Endothelial cell of umbilical vein (primary cell): ENCODE results near the gene PSME3IP1. TPM values are rescaled to one million over a fixed set of nuclear protein-coding genes. Genes with fewer than 3 reads are reported as not detected.

Source experiments
- BruUV-seq: library from RNA; stranded (reverse); fragments of 400-500 nt; replicated peaks from 2 replicates; lab custom pipeline; 2021; lab: Mats Ljungman, UMichigan
- CTCF ChIA-PET: fragments of 300-600, 350-600 bp; sonication (Branson Sonifier 250); formaldehyde crosslinking; loops from one replicate; lab custom pipeline; 2021; ENCODE audit warnings: antibody characterized with exemption, inconsistent platforms; lab: Charles Lee
- POLR2A ChIA-PET: fragments of 300-600, 350-600 bp; sonication (Branson Sonifier 250); formaldehyde crosslinking; loops from one replicate; lab custom pipeline; 2021; ENCODE audit warnings: antibody characterized with exemption, inconsistent platforms; lab: Charles Lee
- DNase-seq: peaks from one replicate; pipeline ENCODE4 v3.0.0-alpha.2; 2011; ENCODE audit warnings: low read depth, low spot score
- FAIRE-seq: peaks from 2 replicates; lab custom pipeline; 2011; peaks lifted over from hg19 to GRCh38; lab: Jason Lieb, UNC
- H2AFZ ChIP-seq: 2 replicates; pipeline ENCODE4 v1.6.0; 2012; ENCODE audit warnings: low read depth, low read length, control low read depth, inconsistent platforms
- H3K27ac ChIP-seq: 2 replicates; pipeline ENCODE4 v1.5.1; 2011; ENCODE audit warnings: low read depth, mild to moderate bottlenecking, control low read depth, low read length, moderate library complexity; ENCODE audit not compliant: insufficient read depth
- H3K27me3 ChIP-seq, 2 experiments: 2 replicates each; pipeline versions ENCODE4 v1.6.0 to v1.6.1; 2011; ENCODE audit warnings: low read length in 2 of 2, mixed read lengths in 1 of 2; ENCODE audit not compliant: control insufficient read depth in 2 of 2, insufficient read depth in 2 of 2
- H3K36me3 ChIP-seq, 2 experiments: 2 replicates in 1 of 2; 3 replicates in 1 of 2; pipeline ENCODE4 v1.5.1; 2011; ENCODE audit warnings: low read length in 2 of 2, mild to moderate bottlenecking in 1 of 2, moderate library complexity in 1 of 2; ENCODE audit not compliant: control insufficient read depth in 2 of 2, insufficient read depth in 2 of 2; ENCODE audit errors: extremely low read depth in 1 of 2
- H3K4me1 ChIP-seq: 3 replicates; pipeline ENCODE4 v1.5.1; 2011; ENCODE audit warnings: mild to moderate bottlenecking, low read length; ENCODE audit not compliant: control insufficient read depth, insufficient read depth; ENCODE audit errors: extremely low read depth
- H3K4me2 ChIP-seq: 2 replicates; pipeline ENCODE4 v1.6.1; 2011; ENCODE audit warnings: low read length, control low read depth, mixed read lengths; ENCODE audit not compliant: insufficient read depth
- H3K4me3 ChIP-seq, 3 experiments: fragments of 200-600 bp in 1 of 3; sonication (generic), shearing (Covaris generic) in 1 of 3; replicated peaks in 1 of 3; 2 replicates each; pipeline ENCODE4 v1.5.1; 2011 to 2016; ENCODE audit warnings: control low read depth in 3 of 3, low read length in 3 of 3, mild to moderate bottlenecking in 2 of 3, inconsistent platforms in 1 of 3, low read depth in 1 of 3, moderate library complexity in 1 of 3; ENCODE audit not compliant: insufficient read depth in 1 of 3
- H3K79me2 ChIP-seq: 2 replicates; pipeline ENCODE4 v1.6.0; 2012; ENCODE audit warnings: low read length, inconsistent platforms; ENCODE audit not compliant: control insufficient read depth, insufficient read depth
- H3K9ac ChIP-seq: replicated peaks from 2 replicates; pipeline ENCODE3; 2011; ENCODE audit warnings: low read length, control low read depth; ENCODE audit not compliant: insufficient read depth; ENCODE audit errors: extremely low read depth
- H3K9me1 ChIP-seq: replicated peaks from 3 replicates; pipeline ENCODE4 v1.6.0; 2011; ENCODE audit warnings: mild to moderate bottlenecking, low read length; ENCODE audit not compliant: control insufficient read depth, insufficient read depth; ENCODE audit errors: extremely low read depth
- H3K9me3 ChIP-seq: replicated peaks from 2 replicates; pipeline ENCODE4 v1.5.1; 2012; ENCODE audit warnings: low read length, inconsistent platforms; ENCODE audit not compliant: control insufficient read depth, insufficient read depth
- H4K20me1 ChIP-seq: replicated peaks from 2 replicates; pipeline ENCODE3; 2011; ENCODE audit warnings: mild to moderate bottlenecking, low read length; ENCODE audit not compliant: control insufficient read depth, insufficient read depth; ENCODE audit errors: extremely low read depth
- CTCF ChIP-seq, 2 donors: IDR thresholded peaks; 1 replicate in 1 of 2; 2 replicates in 1 of 2; pipeline ENCODE4 v1.5.1; 2011; ENCODE audit warnings: low read length in 2 of 2, mild to moderate bottlenecking in 2 of 2, moderate library complexity in 2 of 2, control low read depth in 1 of 2, inconsistent platforms in 1 of 2, low read depth in 1 of 2; ENCODE audit not compliant: insufficient read depth in 1 of 2; ENCODE audit errors: extremely low read depth in 1 of 2
- EZH2 ChIP-seq: IDR thresholded peaks from 2 replicates; pipeline ENCODE4 v1.6.1; 2012; ENCODE audit warnings: borderline replicate concordance, low read depth, mild to moderate bottlenecking, moderate library complexity, low read length, inconsistent platforms; ENCODE audit not compliant: severe bottlenecking
- FOS ChIP-seq: IDR thresholded peaks from 2 replicates; pipeline ENCODE4 v1.6.1; 2011; ENCODE audit warnings: mild to moderate bottlenecking, low read length, moderate library complexity, borderline replicate concordance; ENCODE audit not compliant: insufficient read depth
- GATA2 ChIP-seq: IDR thresholded peaks from 2 replicates; pipeline ENCODE4 v1.7.0; 2011; ENCODE audit warnings: low read depth, mild to moderate bottlenecking, moderate library complexity, mixed read lengths, low read length; ENCODE audit not compliant: insufficient read length, insufficient read depth
- JUN ChIP-seq: IDR thresholded peaks from 2 replicates; pipeline ENCODE4 v1.6.1; 2011; ENCODE audit warnings: borderline replicate concordance, low read depth; ENCODE audit not compliant: insufficient read length, insufficient read depth
- MAX ChIP-seq: IDR thresholded peaks from 2 replicates; pipeline ENCODE4 v1.6.1; 2011; ENCODE audit not compliant: insufficient read depth, insufficient read length
- MYC ChIP-seq: IDR thresholded peaks from one replicate; pipeline ENCODE4 v1.6.1; 2011; ENCODE audit warnings: mild to moderate bottlenecking, low read depth, low read length
- POLR2A ChIP-seq: IDR thresholded peaks from 2 replicates; pipeline ENCODE4 v1.6.1; 2012; ENCODE audit warnings: low read depth, mild to moderate bottlenecking, control low read depth, low read length
- POLR2AphosphoS5 ChIP-seq: IDR thresholded peaks from 2 replicates; pipeline ENCODE4 v1.6.1; 2012; ENCODE audit warnings: low read depth, mild to moderate bottlenecking, control low read depth, low read length, moderate library complexity; ENCODE audit not compliant: insufficient read depth
- dilution Hi-C: fragments of 300-500 bp; cut with MboI; formaldehyde crosslinking; loops from one replicate; pipeline ENCODE4 v1.15.0; 2019; ENCODE audit warnings: low sequenced_read_pairs; ENCODE audit not compliant: extremely low pct_ligation_motif_present
- intact Hi-C: fragments of 100-400 bp; cut with micrococcal nuclease; formaldehyde crosslinking; loops from one replicate; pipeline ENCODE4 v1.10.0; 2022
- polyA plus RNA-seq, 4 experiments: library from polyadenylated mRNA; depleted of rRNA in 3 of 4; stranded (reverse) in 3 of 4; unstranded in 1 of 4; fragments of >200 nt; gene quantifications; 2 replicates each; pipeline versions ENCODE4 v1.2.1 to v1.2.3, GENCODE V29; 2011 to 2012; ENCODE audit warnings: missing spikeins in 1 of 4
- total RNA-seq: library from RNA; stranded (reverse); gene quantifications from 2 replicates; pipeline ENCODE4 v1.2.3, GENCODE V29; 2021

The PSME3IP1 gene
- total and polyA plus RNA-seq, 2 donors (not counting 3 experiments of a cell fraction or from before 2014, with no cell fraction given): 86.2 to 91.8 TPM

- intact Hi-C loops (no loop called here), dilution Hi-C loops (no loop called here)
- TF ChIP-seq MYC: no peak
- TF ChIP-seq POLR2A: no peak
- no peak for TF ChIP-seq FOS
- TF ChIP-seq CTCF (IDR thresholded peaks at IDR 0.05; ENCODE audit: extremely low read depth in 1 of 2, insufficient read depth in 1 of 2, low read depth in 1 of 2, low read length in 2 of 2): no peak
- no peak for TF ChIP-seq JUN
- TF ChIP-seq MAX: no peak
- no peak for TF ChIP-seq GATA2
- no peak for TF ChIP-seq EZH2
- TF ChIP-seq POLR2AphosphoS5: no peak
- Histone ChIP-seq H4K20me1 (no peaks in the 10 kb centered on the region), H3K9me1 (no peaks in the 10 kb centered on the region), H3K4me1 (no peaks in the 10 kb centered on the region), H2AFZ (no peak overlapping the region), H3K27me3 (no peaks in the 10 kb centered on the region), H3K79me2 (peaks cover 3% of the 10 kb centered on the region), H3K36me3 (peaks cover 10 to 20% of the 10 kb centered on the region in 2 experiments), H3K27ac (no peak overlapping the region), H3K9ac (no peak overlapping the region), H3K4me3 (no peak overlapping the region), H3K4me2 (no peak overlapping the region), H3K9me3 (no peaks in the 10 kb centered on the region)
- CTCF ChIA-PET: interaction anchor here (0.8 kb wide), 1 partner anchor 19 kb away, joined by 6 read pairs; the partner anchor contains the start of gene CPNE2
- BruUV-seq: no TSS peak
- DNase-seq: no peak
- POLR2A ChIA-PET: interaction anchor here (0.5 kb wide), 1 partner anchor 18 kb away, joined by 7 read pairs; no protein-coding TSS in a partner anchor
- no peak for FAIRE-seq
Measured at GRCh38 chr16:57111420-57111819, 74.4 kb downstream of the PSME3IP1 start.
